ENCODE measurements around the gene TEAD1. TPM values are rescaled to one million over a fixed set of nuclear protein-coding genes. Genes with fewer than 3 reads are reported as not detected.

Gene TEAD1
- total and polyA plus RNA-seq, 2 donors (not counting 3 experiments of a cell fraction or from before 2014, with no cell fraction given): 15.3 to 49.0 TPM

DNA sequence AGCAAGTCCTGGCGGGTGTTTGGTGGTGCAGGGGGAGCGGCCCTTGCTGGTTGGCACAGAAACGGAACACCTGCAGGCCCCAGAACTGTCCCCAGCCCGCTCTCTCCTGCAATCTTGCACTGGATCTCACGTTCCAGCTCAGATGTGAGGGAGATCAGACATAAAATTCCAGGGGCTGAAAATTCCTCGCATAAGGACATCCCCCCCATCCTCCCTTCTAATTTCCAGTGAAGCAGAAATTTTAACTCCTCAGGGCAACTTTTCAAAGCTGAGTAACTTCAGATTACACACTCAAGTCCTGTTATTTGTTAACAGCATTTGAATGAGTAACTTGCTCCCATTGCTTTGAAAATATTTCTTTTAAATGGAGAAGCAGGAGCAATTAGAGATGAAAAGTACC lies 294.6 kb downstream of the TEAD1 start:
- H3K79me2 ChIP-seq (ENCODE audit: control insufficient read depth, insufficient read depth, low read length): no peaks in the 10 kb centered on the region
- H3K4me2 ChIP-seq (ENCODE audit: insufficient read depth, low read length): no peak overlapping the region
- H3K9me3 ChIP-seq (replicated peaks; ENCODE audit: control insufficient read depth, insufficient read depth, low read length): no peaks in the 10 kb centered on the region
- no peak overlapping the region for H3K9ac ChIP-seq (replicated peaks; ENCODE audit: extremely low read depth, insufficient read depth, low read length)
- no peak overlapping the region for H2AFZ ChIP-seq (ENCODE audit: low read depth, low read length)
- no peaks in the 10 kb centered on the region for H3K9me1 ChIP-seq (replicated peaks; ENCODE audit: control insufficient read depth, extremely low read depth, insufficient read depth, low read length)
- BruUV-seq (replicated peaks): no TSS peak
- H3K4me3 ChIP-seq (replicated peaks in 1 of 3; ENCODE audit: insufficient read depth in 1 of 3, low read depth in 1 of 3, low read length in 3 of 3): no peak overlapping the region
- intact Hi-C loops (cut with micrococcal nuclease): no loop called here
- dilution Hi-C loops (cut with MboI; ENCODE audit: extremely low pct_ligation_motif_present, low sequenced_read_pairs): loop anchor here (25.0 kb wide), 1 partner anchor 193 kb away; no protein-coding TSS in a partner anchor
- TF ChIP-seq JUN (IDR thresholded peaks at IDR 0.05; ENCODE audit: borderline replicate concordance, insufficient read depth, insufficient read length, low read depth) (no peak), EZH2 (IDR thresholded peaks at IDR 0.05; ENCODE audit: borderline replicate concordance, low read depth, low read length, severe bottlenecking) (no peak), MYC (IDR thresholded peaks at IDR 0.05; ENCODE audit: low read depth, low read length) (no peak), FOS (IDR thresholded peaks at IDR 0.05; ENCODE audit: borderline replicate concordance, insufficient read depth, low read length) (no peak), GATA2 (IDR thresholded peaks at IDR 0.05; ENCODE audit: insufficient read depth, insufficient read length, low read depth, low read length) (no peak), POLR2AphosphoS5 (IDR thresholded peaks at IDR 0.05; ENCODE audit: insufficient read depth, low read depth, low read length) (no peak)
- TF ChIP-seq, protein P1, sequence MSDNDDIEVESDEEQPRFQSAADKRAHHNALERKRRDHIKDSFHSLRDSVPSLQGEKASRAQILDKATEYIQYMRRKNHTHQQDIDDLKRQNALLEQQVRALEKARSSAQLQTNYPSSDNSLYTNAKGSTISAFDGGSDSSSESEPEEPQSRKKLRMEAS (IDR thresholded peaks at IDR 0.05; ENCODE audit: insufficient read depth, insufficient read length): no peak
- ChIA-PET CTCF (interaction anchor here (2.1 kb wide), 1 partner anchor 184 kb away, joined by 9 read pairs; no protein-coding TSS in a partner anchor), POLR2A (no interaction called here)
- H3K36me3 ChIP-seq (ENCODE audit: control insufficient read depth in 2 of 2, extremely low read depth in 1 of 2, insufficient read depth in 2 of 2, low read length in 2 of 2): no peaks in the 10 kb centered on the region
- H3K27ac ChIP-seq (ENCODE audit: insufficient read depth, low read depth, low read length): no peak overlapping the region
- DNase-seq (ENCODE audit: low read depth, low spot score) (no peak), FAIRE-seq (no peak)
- no peaks in the 10 kb centered on the region for H4K20me1 ChIP-seq (replicated peaks; ENCODE audit: control insufficient read depth, extremely low read depth, insufficient read depth, low read length)
- peaks cover 9 to 13% of the 10 kb centered on the region in 2 experiments for H3K27me3 ChIP-seq (ENCODE audit: control insufficient read depth in 2 of 2, insufficient read depth in 2 of 2, low read length in 2 of 2)
- no peaks in the 10 kb centered on the region for H3K4me1 ChIP-seq (ENCODE audit: control insufficient read depth, extremely low read depth, insufficient read depth, low read length)

DNA sequence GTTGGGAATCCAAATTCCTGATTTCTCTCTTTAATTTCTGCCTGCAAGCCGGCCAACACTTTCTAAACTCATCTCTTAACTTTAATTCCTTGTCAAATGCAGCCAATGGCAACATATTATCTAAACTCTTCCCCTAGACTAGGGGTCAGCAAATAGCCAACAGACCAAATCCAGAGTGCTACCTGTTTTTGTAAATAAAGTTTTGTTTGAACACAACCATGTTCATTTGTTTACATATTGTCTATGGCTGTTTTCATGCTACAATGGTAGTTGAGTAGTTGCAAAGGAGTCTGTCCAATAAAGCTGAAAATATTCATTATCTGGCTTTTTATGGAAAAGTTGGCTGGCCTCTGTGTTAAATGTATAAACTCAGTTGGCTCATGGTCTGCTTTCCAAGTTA lies 297.7 kb downstream of the TEAD1 start:
- TF ChIP-seq MYC (IDR thresholded peaks at IDR 0.05; ENCODE audit: low read depth, low read length) (no peak), FOS (IDR thresholded peaks at IDR 0.05; ENCODE audit: borderline replicate concordance, insufficient read depth, low read length) (no peak), GATA2 (IDR thresholded peaks at IDR 0.05; ENCODE audit: insufficient read depth, insufficient read length, low read depth, low read length) (no peak), POLR2A (IDR thresholded peaks at IDR 0.05; ENCODE audit: low read depth, low read length) (no peak), JUN (IDR thresholded peaks at IDR 0.05; ENCODE audit: borderline replicate concordance, insufficient read depth, insufficient read length, low read depth) (no peak), POLR2AphosphoS5 (IDR thresholded peaks at IDR 0.05; ENCODE audit: insufficient read depth, low read depth, low read length) (no peak), EZH2 (IDR thresholded peaks at IDR 0.05; ENCODE audit: borderline replicate concordance, low read depth, low read length, severe bottlenecking) (no peak)
- TF ChIP-seq, protein P2, sequence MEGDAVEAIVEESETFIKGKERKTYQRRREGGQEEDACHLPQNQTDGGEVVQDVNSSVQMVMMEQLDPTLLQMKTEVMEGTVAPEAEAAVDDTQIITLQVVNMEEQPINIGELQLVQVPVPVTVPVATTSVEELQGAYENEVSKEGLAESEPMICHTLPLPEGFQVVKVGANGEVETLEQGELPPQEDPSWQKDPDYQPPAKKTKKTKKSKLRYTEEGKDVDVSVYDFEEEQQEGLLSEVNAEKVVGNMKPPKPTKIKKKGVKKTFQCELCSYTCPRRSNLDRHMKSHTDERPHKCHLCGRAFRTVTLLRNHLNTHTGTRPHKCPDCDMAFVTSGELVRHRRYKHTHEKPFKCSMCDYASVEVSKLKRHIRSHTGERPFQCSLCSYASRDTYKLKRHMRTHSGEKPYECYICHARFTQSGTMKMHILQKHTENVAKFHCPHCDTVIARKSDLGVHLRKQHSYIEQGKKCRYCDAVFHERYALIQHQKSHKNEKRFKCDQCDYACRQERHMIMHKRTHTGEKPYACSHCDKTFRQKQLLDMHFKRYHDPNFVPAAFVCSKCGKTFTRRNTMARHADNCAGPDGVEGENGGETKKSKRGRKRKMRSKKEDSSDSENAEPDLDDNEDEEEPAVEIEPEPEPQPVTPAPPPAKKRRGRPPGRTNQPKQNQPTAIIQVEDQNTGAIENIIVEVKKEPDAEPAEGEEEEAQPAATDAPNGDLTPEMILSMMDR (IDR thresholded peaks at IDR 0.05; ENCODE audit: extremely low read depth in 1 of 2, insufficient read depth in 1 of 2, low read depth in 1 of 2, low read length in 2 of 2): no peak
- TF ChIP-seq, protein P1 (IDR thresholded peaks at IDR 0.05; ENCODE audit: insufficient read depth, insufficient read length): no peak
- no peaks in the 10 kb centered on the region for H3K9me3 ChIP-seq (replicated peaks; ENCODE audit: control insufficient read depth, insufficient read depth, low read length)
- no peak overlapping the region for H3K27ac ChIP-seq (ENCODE audit: insufficient read depth, low read depth, low read length)
- no peak for DNase-seq (ENCODE audit: low read depth, low spot score)
- H3K27me3 ChIP-seq (ENCODE audit: control insufficient read depth in 2 of 2, insufficient read depth in 2 of 2, low read length in 2 of 2): peaks cover 21% of the 10 kb centered on the region in 2 experiments
- CTCF ChIA-PET: interaction anchor here (0.8 to 3.7 kb wide), 4 partner anchors 9 to 181 kb away, joined by 3 to 40 read pairs (median 4); no protein-coding TSS in a partner anchor
- H3K9ac ChIP-seq (replicated peaks; ENCODE audit: extremely low read depth, insufficient read depth, low read length): no peak overlapping the region
- no peak overlapping the region for H3K4me3 ChIP-seq (replicated peaks in 1 of 3; ENCODE audit: insufficient read depth in 1 of 3, low read depth in 1 of 3, low read length in 3 of 3)
- no peaks in the 10 kb centered on the region for H3K79me2 ChIP-seq (ENCODE audit: control insufficient read depth, insufficient read depth, low read length)
- POLR2A ChIA-PET: interaction anchor here (0.6 kb wide), 1 partner anchor 188 kb away, joined by 3 read pairs; no protein-coding TSS in a partner anchor
- H3K4me2 ChIP-seq (ENCODE audit: insufficient read depth, low read length): no peak overlapping the region
- FAIRE-seq: no peak
- intact Hi-C loops (cut with micrococcal nuclease) (no loop called here), dilution Hi-C loops (cut with MboI; ENCODE audit: extremely low pct_ligation_motif_present, low sequenced_read_pairs) (loop anchor here (25.0 kb wide), 1 partner anchor 190 kb away; no protein-coding TSS in a partner anchor)
- no peaks in the 10 kb centered on the region for H4K20me1 ChIP-seq (replicated peaks; ENCODE audit: control insufficient read depth, extremely low read depth, insufficient read depth, low read length)
- no peaks in the 10 kb centered on the region for H3K4me1 ChIP-seq (ENCODE audit: control insufficient read depth, extremely low read depth, insufficient read depth, low read length)
- no peaks in the 10 kb centered on the region for H3K9me1 ChIP-seq (replicated peaks; ENCODE audit: control insufficient read depth, extremely low read depth, insufficient read depth, low read length)
- no TSS peak for BruUV-seq (replicated peaks)
- no peak overlapping the region for H2AFZ ChIP-seq (ENCODE audit: low read depth, low read length)
- no peaks in the 10 kb centered on the region for H3K36me3 ChIP-seq (ENCODE audit: control insufficient read depth in 2 of 2, extremely low read depth in 1 of 2, insufficient read depth in 2 of 2, low read length in 2 of 2)
